NB4 (cell line): ENCODE measurements around the gene THSD4.

Experiments
- CTCF ChIP-seq: IDR thresholded peaks from one replicate; pipeline ENCODE4 v1.5.1; 2012; ENCODE audit warnings: low read depth, low read length
- MAX ChIP-seq: IDR thresholded peaks from 2 replicates; pipeline ENCODE4 v1.6.1; 2011; ENCODE audit warnings: low read depth, low read length
- MYC ChIP-seq: IDR thresholded peaks from 2 replicates; pipeline ENCODE4 v1.6.1; 2011; ENCODE audit warnings: low read depth, low read length
- POLR2A ChIP-seq: IDR thresholded peaks from 2 replicates; pipeline ENCODE4 v1.6.1; 2011; ENCODE audit warnings: mild to moderate bottlenecking; ENCODE audit not compliant: insufficient read length; ENCODE audit errors: extremely low read depth

- TF ChIP-seq POLR2A (no peak), CTCF (no peak), MAX (no peak), MYC (no peak)
These were observed 617.4 kb downstream of the THSD4 start for GRCh38 chr15:71732636-71733035.
